Esophagus muscularis mucosa (tissue), 4 donors: ENCODE data around the gene DCLK3. TPM values are rescaled to one million over a fixed set of nuclear protein-coding genes. Genes with fewer than 3 reads are reported as not detected.

Source experiments
- DNase-seq: peaks from one replicate; pipeline ENCODE4 v3.0.0-alpha.2; 2017; ENCODE audit errors: extremely low spot score
- H3K27ac ChIP-seq, 4 donors: fragments of 200-600 bp; sonication (generic); replicated peaks in 1 of 4; 1 replicate in 3 of 4; 2 replicates in 1 of 4; pipeline ENCODE4 v1.5.1; 2016 to 2019; ENCODE audit warnings: mild to moderate bottlenecking in 1 of 4
- H3K27me3 ChIP-seq, 4 donors: fragments of 200-600 bp; sonication (generic); one replicate each; pipeline versions ENCODE4 v1.5.1 to v1.6.0; 2016 to 2019
- H3K36me3 ChIP-seq, 4 donors: fragments of 200-600 bp; sonication (generic); one replicate each; pipeline ENCODE4 v1.5.1; 2016 to 2019
- H3K4me1 ChIP-seq, 4 donors: fragments of 200-600 bp; sonication (generic); one replicate each; pipeline ENCODE4 v1.5.1; 2016 to 2019
- H3K4me3 ChIP-seq, 4 donors: fragments of 200-600 bp; sonication (generic); 1 replicate in 2 of 4; 2 replicates in 2 of 4; pipeline ENCODE4 v1.5.1; 2016 to 2019; ENCODE audit warnings: mild to moderate bottlenecking in 4 of 4, moderate library complexity in 1 of 4
- H3K9me3 ChIP-seq, 4 donors: fragments of 200-600 bp; sonication (generic); 1 replicate in 3 of 4; 2 replicates in 1 of 4; pipeline ENCODE4 v1.5.1; 2016 to 2019
- EP300 ChIP-seq: sonication (generic); formaldehyde crosslinking; IDR thresholded peaks from one replicate; pipeline ENCODE4 v1.6.1; 2017; ENCODE audit warnings: antibody characterized with exemption
- POLR2A ChIP-seq: fragments of 450-650 bp; IDR thresholded peaks from one replicate; pipeline ENCODE4 v1.6.1; 2017; ENCODE audit warnings: antibody characterized with exemption, moderate library complexity, mild to moderate bottlenecking, low read depth
- POLR2AphosphoS5 ChIP-seq, 2 donors: sonication (generic); formaldehyde crosslinking; IDR thresholded peaks; one replicate each; pipeline ENCODE4 v1.6.1; 2017; ENCODE audit warnings: antibody characterized with exemption in 2 of 2
- WGBS: methylation state at CpG from one replicate; pipeline ENCODE4 v1.1.5; 2018; 5-methylcytosine and 5-hydroxymethylcytosine counted together
- intact Hi-C: fragments of 100-400 bp; cut with DNase I; formaldehyde crosslinking; loops from one replicate; pipeline ENCODE4 v1.15.1; 2023
- total RNA-seq, 4 donors: library from RNA; depleted of rRNA; stranded (reverse); fragments of >200 nt; gene quantifications; one replicate each; pipeline versions ENCODE4 v1.1.0 to v1.2.1, GENCODE V29; 2016
- TF ChIP-seq, protein P1 (sequence below), 3 experiments: fragments of 200-600 bp in 2 of 3; fragments of 450-650 bp in 1 of 3; sonication (generic) in 2 of 3; IDR thresholded peaks; one replicate each; pipeline ENCODE4 v1.5.1; 2017 to 2019; ENCODE audit warnings: antibody characterized with exemption in 3 of 3, mild to moderate bottlenecking in 2 of 3, moderate library complexity in 1 of 3

Gene DCLK3
- total RNA-seq, 4 donors from 2014 or later, result under 0.01 to 0.33 (median 0.21) TPM

DNA sequence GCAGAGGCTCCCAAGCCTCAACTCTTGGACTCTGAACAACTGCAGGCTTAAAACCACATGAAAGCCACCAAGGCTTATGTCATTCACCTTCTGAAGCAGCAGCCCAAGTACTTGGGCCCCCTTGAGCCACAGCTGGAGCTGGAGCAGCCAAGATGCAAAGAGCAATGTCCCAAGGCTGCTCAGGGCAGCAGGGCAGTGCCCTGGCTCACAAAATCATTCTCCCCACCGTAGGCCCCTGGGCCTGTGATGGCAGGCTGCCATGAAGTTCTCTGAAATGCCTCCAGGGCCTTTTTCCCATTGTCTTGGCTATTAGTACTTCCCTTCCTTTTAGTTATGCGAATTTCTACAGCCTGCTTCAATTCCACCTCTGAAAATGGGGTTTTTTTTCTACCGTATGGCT, 83.4 kb downstream of the DCLK3 start:
- no peak overlapping the region for H3K4me3 ChIP-seq
- DNase-seq, result no peak
- TF ChIP-seq POLR2A (no peak), EP300 (no peak), POLR2AphosphoS5 (IDR thresholded peaks at IDR 0.05) (no peak)
- TF ChIP-seq, protein P1, sequence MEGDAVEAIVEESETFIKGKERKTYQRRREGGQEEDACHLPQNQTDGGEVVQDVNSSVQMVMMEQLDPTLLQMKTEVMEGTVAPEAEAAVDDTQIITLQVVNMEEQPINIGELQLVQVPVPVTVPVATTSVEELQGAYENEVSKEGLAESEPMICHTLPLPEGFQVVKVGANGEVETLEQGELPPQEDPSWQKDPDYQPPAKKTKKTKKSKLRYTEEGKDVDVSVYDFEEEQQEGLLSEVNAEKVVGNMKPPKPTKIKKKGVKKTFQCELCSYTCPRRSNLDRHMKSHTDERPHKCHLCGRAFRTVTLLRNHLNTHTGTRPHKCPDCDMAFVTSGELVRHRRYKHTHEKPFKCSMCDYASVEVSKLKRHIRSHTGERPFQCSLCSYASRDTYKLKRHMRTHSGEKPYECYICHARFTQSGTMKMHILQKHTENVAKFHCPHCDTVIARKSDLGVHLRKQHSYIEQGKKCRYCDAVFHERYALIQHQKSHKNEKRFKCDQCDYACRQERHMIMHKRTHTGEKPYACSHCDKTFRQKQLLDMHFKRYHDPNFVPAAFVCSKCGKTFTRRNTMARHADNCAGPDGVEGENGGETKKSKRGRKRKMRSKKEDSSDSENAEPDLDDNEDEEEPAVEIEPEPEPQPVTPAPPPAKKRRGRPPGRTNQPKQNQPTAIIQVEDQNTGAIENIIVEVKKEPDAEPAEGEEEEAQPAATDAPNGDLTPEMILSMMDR (IDR thresholded peaks at IDR 0.05), result no peak
- intact Hi-C loops, result no loop called here
- H3K36me3 ChIP-seq, result no peaks in the 10 kb centered on the region
- WGBS, result 74% methylated on average over 3 of the region's 3 CpGs
- no peak overlapping the region for H3K27ac ChIP-seq
- peaks cover 0 to 41% (median 26%) of the 10 kb centered on the region in 4 donors for H3K9me3 ChIP-seq
- H3K4me1 ChIP-seq, result no peaks in the 10 kb centered on the region
- no peaks in the 10 kb centered on the region for H3K27me3 ChIP-seq

DNA sequence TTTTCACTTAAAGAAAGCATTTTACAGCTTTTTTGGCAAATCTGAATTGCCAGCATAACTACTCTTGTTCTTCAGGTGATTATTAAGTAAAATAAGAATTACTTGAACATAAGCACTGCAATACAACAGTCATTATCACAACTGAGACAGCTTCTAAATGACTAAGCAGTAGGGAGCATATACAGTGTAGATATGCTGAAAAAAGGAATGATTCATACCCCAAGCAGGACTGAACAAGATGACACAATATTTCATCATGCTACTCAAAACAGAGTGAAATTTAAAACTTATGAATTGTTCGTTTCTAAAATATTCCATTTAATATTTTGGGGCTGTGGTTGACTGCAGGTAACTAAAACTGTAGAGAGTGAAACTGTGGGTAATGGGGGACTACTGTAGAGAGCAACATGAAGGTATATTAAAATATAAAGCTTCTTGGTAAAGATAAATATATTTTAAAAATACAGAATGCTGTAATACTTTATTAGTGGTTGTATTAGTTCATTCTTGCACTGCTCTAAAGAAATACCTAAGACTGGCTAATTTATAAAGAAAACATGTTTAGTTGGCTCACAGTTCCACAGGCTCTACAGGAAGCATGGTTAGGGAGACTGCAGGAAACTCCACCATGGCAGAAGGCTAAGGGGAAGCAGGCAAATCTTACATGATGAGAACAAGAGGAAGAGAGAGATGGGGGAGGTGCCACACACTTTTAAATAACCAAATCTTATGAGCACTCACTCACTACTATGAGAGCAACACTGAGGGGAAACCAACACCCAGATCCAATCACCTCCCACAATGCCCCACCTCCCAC, 84.8 kb downstream of the DCLK3 start:
- peaks cover 0 to 41% (median 26%) of the 10 kb centered on the region in 4 donors for H3K9me3 ChIP-seq
- H3K4me3 ChIP-seq, result no peak overlapping the region
- no peaks in the 10 kb centered on the region for H3K4me1 ChIP-seq
- intact Hi-C loops, result no loop called here
- H3K36me3 ChIP-seq, result no peaks in the 10 kb centered on the region
- TF ChIP-seq POLR2AphosphoS5 (IDR thresholded peaks at IDR 0.05), result no peak
- TF ChIP-seq POLR2A, result no peak
- no peak for TF ChIP-seq EP300
- TF ChIP-seq, protein P1 (IDR thresholded peaks at IDR 0.05), result no peak
- H3K27me3 ChIP-seq, result no peaks in the 10 kb centered on the region
- H3K27ac ChIP-seq, result no peak overlapping the region
- whole genome bisulfite sequencing, result 78% methylated on average over 1 of the region's 1 CpG
- DNase-seq, result no peak

DNA sequence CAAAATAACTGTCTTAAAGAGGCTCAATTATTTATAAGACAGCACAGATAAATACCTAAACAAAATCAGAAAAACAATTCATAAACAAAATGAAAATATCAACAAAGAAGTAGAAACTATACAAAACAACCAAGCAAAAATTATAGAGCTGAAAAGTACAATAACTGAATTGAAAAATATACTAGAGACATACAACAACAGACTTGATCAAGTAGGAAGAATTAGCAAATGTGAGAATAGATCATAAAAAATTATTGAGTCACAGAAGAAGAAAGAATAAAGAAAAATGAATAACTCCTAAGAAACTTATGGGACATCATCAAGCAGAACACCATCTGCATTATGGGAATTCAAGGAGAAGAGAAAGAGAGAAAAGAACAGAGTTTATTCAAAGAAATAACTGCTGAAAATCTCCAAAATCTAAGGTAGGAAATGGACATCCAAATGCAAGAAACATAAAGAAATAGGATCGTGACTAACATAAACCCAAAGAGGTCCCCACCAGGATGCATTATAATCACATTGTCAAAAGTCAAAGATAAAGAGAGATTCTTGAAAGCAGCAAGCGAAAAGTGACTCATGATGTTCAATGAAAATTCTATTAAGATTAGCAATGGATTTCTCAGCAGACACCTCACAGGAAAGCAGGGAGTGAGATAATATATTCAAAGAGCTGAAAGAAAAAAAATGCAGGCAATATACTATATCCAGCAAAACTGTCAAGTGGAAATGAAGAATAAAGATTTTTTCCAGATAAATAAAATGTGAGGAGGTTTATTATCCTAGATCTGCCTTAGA, 85.9 kb downstream of the DCLK3 start:
- DNase-seq, result no peak
- Histone ChIP-seq H3K36me3 (no peaks in the 10 kb centered on the region), H3K27me3 (no peaks in the 10 kb centered on the region), H3K4me1 (no peaks in the 10 kb centered on the region), H3K4me3 (no peak overlapping the region), H3K27ac (no peak overlapping the region), H3K9me3 (peaks cover 0 to 41% (median 26%) of the 10 kb centered on the region in 4 donors)
- intact Hi-C loops, result no loop called here
- 81% methylated on average over 2 of the region's 2 CpGs for WGBS
- no peak for TF ChIP-seq EP300
- no peak for TF ChIP-seq POLR2AphosphoS5 (IDR thresholded peaks at IDR 0.05)
- TF ChIP-seq, protein P1 (IDR thresholded peaks at IDR 0.05), result no peak
- no peak for TF ChIP-seq POLR2A

DNA sequence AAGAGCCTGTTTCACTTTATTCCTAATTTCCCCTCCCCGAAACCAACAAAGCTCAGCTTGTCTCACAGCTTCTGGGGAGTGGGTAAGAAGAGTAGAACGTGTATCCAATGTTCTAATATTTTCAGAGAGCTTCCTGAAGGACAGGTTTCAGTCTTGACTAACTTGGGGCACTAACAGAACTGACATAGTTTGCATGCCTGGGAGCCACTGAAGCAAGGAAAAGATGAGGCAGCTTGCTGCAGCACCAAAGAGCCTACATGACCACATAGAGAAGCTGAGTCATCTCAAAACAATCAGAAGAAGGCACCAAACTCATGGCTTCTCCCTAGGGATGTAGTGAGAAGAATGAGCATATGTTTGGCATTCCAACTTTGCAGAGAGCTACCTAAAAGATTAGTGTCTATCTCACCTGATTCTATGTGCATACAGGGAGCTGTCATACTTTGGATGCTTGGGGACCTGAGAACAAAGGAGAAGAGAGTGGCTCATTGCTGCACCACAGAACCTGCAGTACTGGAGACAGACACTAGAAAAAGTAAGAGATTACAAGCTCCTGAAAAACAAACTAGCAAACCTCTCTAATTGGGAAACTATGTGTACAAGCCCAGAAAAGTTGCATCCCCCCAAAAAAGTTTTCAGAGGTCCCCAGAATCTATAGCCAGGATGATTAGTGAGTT, 86.9 kb downstream of the DCLK3 start:
- TF ChIP-seq, protein P1 (IDR thresholded peaks at IDR 0.05), result no peak
- TF ChIP-seq POLR2A, result no peak
- no peak for TF ChIP-seq EP300
- no peak for TF ChIP-seq POLR2AphosphoS5 (IDR thresholded peaks at IDR 0.05)
- no peaks in the 10 kb centered on the region for H3K4me1 ChIP-seq
- H3K36me3 ChIP-seq, result no peaks in the 10 kb centered on the region
- no peak overlapping the region for H3K4me3 ChIP-seq
- intact Hi-C loops, result no loop called here
- WGBS, result 82% methylated on average over 2 of the region's 2 CpGs
- no peak for DNase-seq
- no peaks in the 10 kb centered on the region for H3K27me3 ChIP-seq
- H3K9me3 ChIP-seq, result peaks cover 0 to 41% (median 26%) of the 10 kb centered on the region in 4 donors
- H3K27ac ChIP-seq, result no peak overlapping the region
